Activated CD8-positive, alpha-beta T cell treated with anti-CD3 and anti-CD28 coated beads for 36 hours (primary cell): ENCODE measurements around the gene CNP. TPM values are rescaled to one million over a fixed set of nuclear protein-coding genes. Genes with fewer than 3 reads are reported as not detected.

ENCODE experiments used
- ATAC-seq: fragments of 200-7000 bp; cut with Tn5 transposase; one replicate; pipeline ENCODE4 v1.10.0; 2021; ENCODE audit warnings: mild to moderate bottlenecking, moderate library complexity
- CTCF ChIA-PET: fragments of 350-600 bp; sonication (Branson Sonifier 250); formaldehyde crosslinking; loops from one replicate; lab custom pipeline; 2021; ENCODE audit warnings: antibody characterized with exemption; lab: Charles Lee
- POLR2A ChIA-PET: fragments of 350-600 bp; sonication (Branson Sonifier 250); formaldehyde crosslinking; loops from one replicate; lab custom pipeline; 2021; ENCODE audit warnings: antibody characterized with exemption; lab: Charles Lee
- DNase-seq: peaks from one replicate; pipeline ENCODE4 v3.0.0-alpha.2; 2020
- H3K27ac Mint-ChIP-seq: one replicate; pipeline ENCODE4 v1.8.0; 2021; ENCODE audit warnings: mild to moderate bottlenecking, mixed read lengths
- H3K27me3 Mint-ChIP-seq: one replicate; pipeline ENCODE4 v1.8.0; 2021; ENCODE audit warnings: mixed read lengths
- H3K36me3 Mint-ChIP-seq: one replicate; pipeline ENCODE4 v1.8.0; 2021; ENCODE audit warnings: low read depth, mixed read lengths
- H3K4me1 Mint-ChIP-seq: one replicate; pipeline ENCODE4 v1.8.0; 2021; ENCODE audit warnings: low read depth, mixed read lengths
- H3K4me3 Mint-ChIP-seq: one replicate; pipeline ENCODE4 v1.8.0; 2021; ENCODE audit warnings: mild to moderate bottlenecking, moderate library complexity, mixed read lengths
- H3K9me3 Mint-ChIP-seq: one replicate; pipeline ENCODE4 v1.8.0; 2021; ENCODE audit warnings: mixed read lengths
- CTCF ChIP-seq: fragments of 200-600 bp; IDR thresholded peaks from one replicate; pipeline ENCODE4 v1.8.0; 2022; ENCODE audit warnings: antibody characterized with exemption, mild to moderate bottlenecking
- intact Hi-C: fragments of 100-400 bp; cut with micrococcal nuclease; formaldehyde crosslinking; loops from one replicate; pipeline ENCODE4 v1.10.0; 2022
- total RNA-seq, 2 experiments: library from RNA; stranded (reverse); gene quantifications; one replicate each; pipeline ENCODE4 v1.2.3, GENCODE V29; 2021

Gene CNP
- total RNA-seq, 2 experiments from 2014 or later: 50.1 to 54.5 TPM

- no peak overlapping the region for H3K4me3 Mint-ChIP-seq
- ATAC-seq: no peak
- H3K36me3 Mint-ChIP-seq: no peaks in the 10 kb centered on the region
- DNase-seq: no peak
- no peaks in the 10 kb centered on the region for H3K9me3 Mint-ChIP-seq
- peaks cover 1% of the 10 kb centered on the region for H3K27me3 Mint-ChIP-seq
- H3K27ac Mint-ChIP-seq: no peak overlapping the region
- intact Hi-C loops: no loop called here
- H3K4me1 Mint-ChIP-seq: peaks cover 8% of the 10 kb centered on the region
- CTCF ChIA-PET: no interaction called here
- no peak for TF ChIP-seq CTCF
- POLR2A ChIA-PET: interaction anchor here (1.2 to 1.4 kb wide), 2 partner anchors 17 to 32 kb away, joined by 4 to 6 read pairs; partner anchors contain the start of gene ACLY
Measured at GRCh38 chr17:41935641-41936040, 31.0 kb upstream of the CNP start.

DNA sequence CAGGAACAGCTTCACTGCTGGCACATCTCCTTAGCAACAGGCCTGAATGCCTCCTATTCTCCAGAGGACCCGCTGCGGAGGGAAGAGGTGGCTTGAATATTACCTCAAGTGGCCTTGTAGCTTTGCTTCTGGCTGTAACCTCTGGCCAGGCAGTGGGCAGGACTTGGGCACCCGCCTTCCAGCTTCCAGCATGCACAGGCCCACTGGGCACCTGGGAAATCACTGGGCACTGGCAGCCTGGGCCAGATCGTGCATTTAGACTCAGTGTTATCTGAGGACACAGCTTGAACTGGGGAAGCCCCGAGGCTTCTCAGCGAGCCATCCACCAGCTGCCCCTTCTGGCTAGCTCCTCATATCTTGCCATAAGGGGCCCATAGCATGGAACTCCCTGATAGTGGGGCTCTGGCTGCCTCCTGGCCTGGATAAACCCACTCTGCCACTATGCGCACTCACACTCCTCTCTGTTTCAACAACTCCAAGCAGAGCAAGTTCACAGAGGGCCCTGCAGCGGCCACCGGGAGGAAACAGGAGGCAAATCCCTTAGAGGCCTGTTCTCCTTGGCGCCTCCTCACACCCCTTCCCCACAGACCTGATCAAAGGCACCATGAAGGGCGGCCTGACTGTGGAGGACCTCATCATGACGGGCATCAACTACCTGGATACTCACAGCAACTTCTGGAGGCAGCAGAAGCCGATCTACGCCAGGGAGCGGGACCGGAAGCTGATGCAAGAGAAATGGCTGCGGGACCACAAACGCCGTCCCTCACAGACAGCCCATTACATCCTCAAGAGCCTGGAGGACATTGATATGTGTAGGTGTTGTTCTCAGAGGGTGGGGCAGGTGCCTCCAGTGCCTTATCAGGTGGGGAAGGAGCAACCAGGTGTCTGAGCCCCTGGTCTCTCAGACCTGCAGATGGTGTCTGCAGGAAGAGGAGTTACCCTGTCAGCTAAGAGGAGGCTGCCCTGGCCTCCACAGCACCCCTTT, 28.3 kb upstream of the CNP start:
- TF ChIP-seq CTCF: no peak
- no peaks in the 10 kb centered on the region for H3K9me3 Mint-ChIP-seq
- H3K27ac Mint-ChIP-seq: no peak overlapping the region
- ATAC-seq (no peak), DNase-seq (no peak)
- intact Hi-C loops: no loop called here
- no peaks in the 10 kb centered on the region for H3K4me1 Mint-ChIP-seq
- H3K27me3 Mint-ChIP-seq: peaks cover 1% of the 10 kb centered on the region
- ChIA-PET POLR2A (interaction anchor here (1.0 kb wide), 1 partner anchor 29 kb away, joined by 3 read pairs; the partner anchor contains the start of gene CNP), CTCF (no interaction called here)
- H3K4me3 Mint-ChIP-seq: no peak overlapping the region
- no peaks in the 10 kb centered on the region for H3K36me3 Mint-ChIP-seq

GRCh38 chr17:41939044-41939692, 27.4 kb upstream of the CNP start:
- POLR2A ChIA-PET: interaction anchor here (0.8 to 1.0 kb wide), 2 partner anchors 28 to 153 kb away, joined by 3 to 4 read pairs; partner anchors contain the start of gene CNP
- CTCF ChIA-PET: no interaction called here
- Mint-ChIP-seq H3K4me1 (no peaks in the 10 kb centered on the region), H3K36me3 (no peaks in the 10 kb centered on the region), H3K4me3 (no peak overlapping the region), H3K27me3 (peaks cover 1% of the 10 kb centered on the region), H3K9me3 (no peaks in the 10 kb centered on the region), H3K27ac (no peak overlapping the region)
- TF ChIP-seq CTCF: no peak
- DNase-seq: no peak
- intact Hi-C loops: no loop called here
- no peak for ATAC-seq

- Mint-ChIP-seq H3K4me1 (no peaks in the 10 kb centered on the region), H3K4me3 (no peak overlapping the region), H3K9me3 (no peaks in the 10 kb centered on the region), H3K27ac (no peak overlapping the region), H3K27me3 (no peaks in the 10 kb centered on the region), H3K36me3 (no peaks in the 10 kb centered on the region)
- intact Hi-C loops: no loop called here
- CTCF ChIA-PET: no interaction called here
- DNase-seq (no peak), ATAC-seq (no peak)
- no peak for TF ChIP-seq CTCF
- POLR2A ChIA-PET: interaction anchor here (0.8 to 0.9 kb wide), 2 partner anchors 35 to 152 kb away, joined by 3 to 4 read pairs; no protein-coding TSS in a partner anchor
Measured at GRCh38 chr17:41939693-41940090, 26.9 kb upstream of the CNP start.
